Measurements from ENCODE around the gene MAX. TPM values are rescaled to one million over a fixed set of nuclear protein-coding genes. Genes with fewer than 3 reads are reported as not detected.

MAX gene
- total and polyA plus RNA-seq, 2 of the 13 experiments (the other 11 are each of a cell fraction or from before 2014, with no cell fraction given): 28.5 to 29.3 TPM

DNA sequence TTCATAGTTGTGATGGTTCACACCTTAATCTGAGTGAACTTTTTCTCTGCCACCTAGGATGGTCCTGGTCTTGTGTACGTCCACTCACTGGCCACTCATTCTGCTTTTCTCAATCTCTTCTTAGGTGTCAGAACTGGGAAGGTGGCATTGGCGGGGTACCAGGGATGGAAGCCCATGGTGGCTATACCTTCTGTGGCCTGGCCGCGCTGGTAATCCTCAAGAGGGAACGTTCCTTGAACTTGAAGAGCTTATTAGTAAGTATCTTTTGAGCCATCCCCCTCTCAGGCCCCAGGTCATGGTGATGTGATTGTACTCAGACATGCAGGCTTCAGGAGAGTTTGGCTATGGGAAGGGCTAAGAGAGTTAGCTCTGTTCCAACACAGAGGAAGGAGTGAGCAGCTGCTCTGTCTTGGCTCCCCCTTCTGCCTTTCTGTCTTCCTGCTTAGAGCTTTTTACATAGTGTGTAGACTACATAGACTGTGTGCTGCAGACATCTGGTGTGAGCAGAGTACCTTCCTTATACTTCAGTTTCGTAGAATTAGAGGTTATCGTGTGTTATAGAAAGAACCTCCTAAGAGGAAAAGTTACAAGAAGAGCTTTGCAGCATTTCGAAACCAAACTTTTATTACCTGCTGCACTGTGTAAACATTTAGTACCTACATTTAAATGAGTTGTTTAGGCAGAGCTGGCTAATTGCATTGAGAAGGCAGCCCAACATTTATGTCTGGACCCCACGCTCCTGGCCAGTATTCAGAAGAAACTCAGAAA is 61.5 kb downstream of the MAX start (continued):
- TF ChIP-seq, protein P1, sequence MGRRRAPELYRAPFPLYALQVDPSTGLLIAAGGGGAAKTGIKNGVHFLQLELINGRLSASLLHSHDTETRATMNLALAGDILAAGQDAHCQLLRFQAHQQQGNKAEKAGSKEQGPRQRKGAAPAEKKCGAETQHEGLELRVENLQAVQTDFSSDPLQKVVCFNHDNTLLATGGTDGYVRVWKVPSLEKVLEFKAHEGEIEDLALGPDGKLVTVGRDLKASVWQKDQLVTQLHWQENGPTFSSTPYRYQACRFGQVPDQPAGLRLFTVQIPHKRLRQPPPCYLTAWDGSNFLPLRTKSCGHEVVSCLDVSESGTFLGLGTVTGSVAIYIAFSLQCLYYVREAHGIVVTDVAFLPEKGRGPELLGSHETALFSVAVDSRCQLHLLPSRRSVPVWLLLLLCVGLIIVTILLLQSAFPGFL (CRISPR knock-in tag; IDR thresholded peaks at IDR 0.05): no peak
- no peak for TF ChIP-seq KLF12 (CRISPR knock-in tag; IDR thresholded peaks at IDR 0.05; ENCODE audit: borderline replicate concordance)

DNA sequence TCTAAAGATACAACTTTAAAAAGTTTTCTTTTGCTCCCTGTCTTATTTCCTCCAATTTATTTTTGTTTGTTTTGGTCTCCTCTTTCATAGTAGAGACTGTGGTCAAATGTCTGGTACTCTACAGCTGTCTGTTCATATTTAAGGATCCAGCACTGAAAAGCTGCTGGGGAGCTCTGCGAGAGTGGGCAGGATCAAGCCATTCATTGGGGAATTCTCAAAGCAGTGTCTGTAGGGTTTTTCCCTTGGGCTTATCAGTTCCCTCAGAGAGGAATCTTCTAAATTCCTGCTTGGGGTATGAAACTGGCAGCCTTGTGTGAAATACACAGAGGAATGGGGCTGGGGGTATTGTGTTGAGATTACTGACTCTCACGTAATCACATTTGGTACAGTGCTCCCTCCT is 63.4 kb downstream of the MAX start:
- Histone ChIP-seq H3K79me2 (ENCODE audit: insufficient read depth, low read length) (no peaks in the 10 kb centered on the region), H3K9ac (ENCODE audit: insufficient read depth, low read depth, low read length) (no peak overlapping the region), H2AFZ (ENCODE audit: low read length) (no peak overlapping the region), H4K20me1 (ENCODE audit: insufficient read depth, low read length) (no peaks in the 10 kb centered on the region), H3K27me3 (ENCODE audit: control insufficient read depth in 1 of 2, insufficient read depth in 2 of 2, low read length in 2 of 2) (no peaks in the 10 kb centered on the region), H3K36me3 (replicated peaks in 1 of 2; ENCODE audit: control insufficient read depth in 1 of 2, insufficient read depth in 2 of 2, low read length in 2 of 2) (peaks cover 9 to 38% of the 10 kb centered on the region in 2 experiments; a peak in 4 of 5 replicates), H3K4me1 (ENCODE audit: insufficient read depth, low read length) (no peaks in the 10 kb centered on the region), H3K9me3 (ENCODE audit: low read length) (no peaks in the 10 kb centered on the region), H3K27ac (ENCODE audit: extremely low read length, insufficient read depth, low read length) (no peak overlapping the region), H3K4me3 (replicated peaks in 1 of 3; ENCODE audit: insufficient read depth in 1 of 3, low read depth in 2 of 3, low read length in 3 of 3) (no peak overlapping the region), H3K4me2 (ENCODE audit: low read depth, low read length) (no peak overlapping the region)
- ChIA-PET CTCF (ENCODE audit: low intra/inter-chr PET ratio, low total read pairs) (no interaction called here), POLR2A (no interaction called here)
- FAIRE-seq: no peak
- DNase-seq (ENCODE audit: low spot score): no peak
- ATAC-seq: no peak
- 100% methylated on average over 2 of the region's 2 CpGs for WGBS (ENCODE audit: low lambda C conversion rate)
- BruUV-seq (replicated peaks): no TSS peak
- intact Hi-C loops (cut with micrococcal nuclease; ENCODE audit: unreplicated experiment) (no loop called here), in situ Hi-C loops (cut with HindIII; ENCODE audit: extremely low pct_ligation_motif_present, low pct_unique_long_range_greater_than_20kb) (no loop called here)
- TF ChIP-seq ZNF496 (CRISPR knock-in tag; IDR thresholded peaks at IDR 0.05; ENCODE audit: insufficient replicate concordance) (no peak), NFKB2 (CRISPR knock-in tag; IDR thresholded peaks at IDR 0.05; ENCODE audit: borderline replicate concordance) (no peak), ZMYM2 (CRISPR knock-in tag; IDR thresholded peaks at IDR 0.05) (no peak)
- TF ChIP-seq, protein P2, sequence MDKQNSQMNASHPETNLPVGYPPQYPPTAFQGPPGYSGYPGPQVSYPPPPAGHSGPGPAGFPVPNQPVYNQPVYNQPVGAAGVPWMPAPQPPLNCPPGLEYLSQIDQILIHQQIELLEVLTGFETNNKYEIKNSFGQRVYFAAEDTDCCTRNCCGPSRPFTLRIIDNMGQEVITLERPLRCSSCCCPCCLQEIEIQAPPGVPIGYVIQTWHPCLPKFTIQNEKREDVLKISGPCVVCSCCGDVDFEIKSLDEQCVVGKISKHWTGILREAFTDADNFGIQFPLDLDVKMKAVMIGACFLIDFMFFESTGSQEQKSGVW (CRISPR knock-in tag; IDR thresholded peaks at IDR 0.05; ENCODE audit: borderline replicate concordance): no peak

Data from HepG2 (cell line).